Activated naive CD4-positive, alpha-beta T cell treated with anti-CD3 and anti-CD28 coated beads for 36 hours (primary cell): ENCODE measurements around the gene SLCO3A1. TPM values are rescaled to one million over a fixed set of nuclear protein-coding genes. Genes with fewer than 3 reads are reported as not detected.

Source experiments
- CTCF ChIA-PET: fragments of 350-600 bp; sonication (Branson Sonifier 250); formaldehyde crosslinking; loops from one replicate; lab custom pipeline; 2021; ENCODE audit warnings: antibody characterized with exemption; lab: Charles Lee
- DNase-seq: peaks from one replicate; pipeline ENCODE4 v3.0.0-alpha.2; 2020
- H3K27ac Mint-ChIP-seq: one replicate; pipeline ENCODE4 v1.8.0; 2021; ENCODE audit warnings: mild to moderate bottlenecking, mixed read lengths
- H3K27me3 Mint-ChIP-seq: one replicate; pipeline ENCODE4 v1.8.0; 2021; ENCODE audit warnings: low read depth, mixed read lengths
- H3K36me3 Mint-ChIP-seq: one replicate; pipeline ENCODE4 v1.8.0; 2021; ENCODE audit warnings: low read depth, mixed read lengths
- H3K4me1 Mint-ChIP-seq: one replicate; pipeline ENCODE4 v1.8.0; 2021; ENCODE audit warnings: low read depth, mixed read lengths
- H3K4me3 Mint-ChIP-seq: one replicate; pipeline ENCODE4 v1.8.0; 2021; ENCODE audit warnings: mild to moderate bottlenecking, moderate library complexity, mixed read lengths
- H3K9me3 Mint-ChIP-seq: one replicate; pipeline ENCODE4 v1.8.0; 2021; ENCODE audit warnings: mixed read lengths
- intact Hi-C: fragments of 100-400 bp; cut with micrococcal nuclease; formaldehyde crosslinking; loops from one replicate; pipeline ENCODE4 v1.15.1; 2023
- total RNA-seq, 2 experiments: library from RNA; stranded (reverse); gene quantifications; one replicate each; pipeline ENCODE4 v1.2.3, GENCODE V29; 2021

SLCO3A1 gene
- total RNA-seq, 2 experiments from 2014 or later = 3.1 to 3.3 TPM

- intact Hi-C loops = loop anchor here (1.0 kb wide), 1 partner anchor 190 kb away; no protein-coding TSS in a partner anchor
Measured at GRCh38 chr15:91886878-91887277, 33.4 kb downstream of the SLCO3A1 start.

GRCh38 chr15:91887321-91887720 is 33.8 kb downstream of the SLCO3A1 start:
- no peaks in the 10 kb centered on the region for H3K27me3 Mint-ChIP-seq
- DNase-seq = no peak
- intact Hi-C loops = no loop called here
- CTCF ChIA-PET = interaction anchor here (0.7 to 1.9 kb wide), 4 partner anchors 8 to 192 kb away, joined by 3 to 6 read pairs (median 4); no protein-coding TSS in a partner anchor
- no peak overlapping the region for H3K27ac Mint-ChIP-seq
- no peaks in the 10 kb centered on the region for H3K9me3 Mint-ChIP-seq
- H3K36me3 Mint-ChIP-seq = peaks cover 3% of the 10 kb centered on the region
- H3K4me1 Mint-ChIP-seq = peaks cover 10% of the 10 kb centered on the region
- H3K4me3 Mint-ChIP-seq = no peak overlapping the region

More at GRCh38 chr15:91886878-91887277, 33.4 kb downstream of the SLCO3A1 start:
- Mint-ChIP-seq H3K27me3 (no peaks in the 10 kb centered on the region), H3K4me3 (no peak overlapping the region), H3K9me3 (no peaks in the 10 kb centered on the region), H3K27ac (no peak overlapping the region), H3K36me3 (peaks cover under 1% of the 10 kb centered on the region), H3K4me1 (peaks cover 10% of the 10 kb centered on the region)
- no peak for DNase-seq
- CTCF ChIA-PET = interaction anchor here (0.7 to 1.9 kb wide), 3 partner anchors 9 to 192 kb away, joined by 3 to 6 read pairs (median 4); no protein-coding TSS in a partner anchor

- Mint-ChIP-seq H3K4me3 (no peak overlapping the region), H3K27me3 (no peaks in the 10 kb centered on the region), H3K36me3 (peaks cover 7% of the 10 kb centered on the region), H3K27ac (no peak overlapping the region), H3K9me3 (peaks cover 3% of the 10 kb centered on the region), H3K4me1 (peaks cover 10% of the 10 kb centered on the region)
- no peak for DNase-seq
- CTCF ChIA-PET = interaction anchor here (1.1 to 3.8 kb wide), 3 partner anchors 173 to 1333 kb away, joined by 3 to 12 read pairs (median 3); no protein-coding TSS in a partner anchor
- intact Hi-C loops = no loop called here
Measured at GRCh38 chr15:91887921-91888373, 34.4 kb downstream of the SLCO3A1 start.

GRCh38 chr15:91889111-91889815 is 35.8 kb downstream of the SLCO3A1 start:
- Mint-ChIP-seq H3K9me3 (peaks cover 5% of the 10 kb centered on the region), H3K4me3 (no peak overlapping the region), H3K27ac (no peak overlapping the region), H3K36me3 (peaks cover 7% of the 10 kb centered on the region), H3K27me3 (no peaks in the 10 kb centered on the region), H3K4me1 (peaks cover 10% of the 10 kb centered on the region)
- DNase-seq = no peak
- intact Hi-C loops = no loop called here
- CTCF ChIA-PET = interaction anchor here (1.2 to 3.8 kb wide), 2 partner anchors 189 to 1332 kb away, joined by 3 to 12 read pairs; no protein-coding TSS in a partner anchor

GRCh38 chr15:91890614-91891013 is 37.1 kb downstream of the SLCO3A1 start:
- DNase-seq = no peak
- no peak overlapping the region for H3K27ac Mint-ChIP-seq
- peaks cover 7% of the 10 kb centered on the region for H3K36me3 Mint-ChIP-seq
- CTCF ChIA-PET = interaction anchor here (3.8 kb wide), 1 partner anchor 187 kb away, joined by 12 read pairs; no protein-coding TSS in a partner anchor
- intact Hi-C loops = no loop called here
- no peaks in the 10 kb centered on the region for H3K27me3 Mint-ChIP-seq
- H3K4me3 Mint-ChIP-seq = no peak overlapping the region
- H3K9me3 Mint-ChIP-seq = peaks cover 5% of the 10 kb centered on the region
- H3K4me1 Mint-ChIP-seq = peaks cover 14% of the 10 kb centered on the region

- CTCF ChIA-PET = interaction anchor here (0.7 to 3.8 kb wide), 2 partner anchors 28 to 187 kb away, joined by 7 to 12 read pairs; no protein-coding TSS in a partner anchor
- no peak overlapping the region for H3K27ac Mint-ChIP-seq
- no peaks in the 10 kb centered on the region for H3K27me3 Mint-ChIP-seq
- intact Hi-C loops = no loop called here
- peaks cover 7% of the 10 kb centered on the region for H3K36me3 Mint-ChIP-seq
- no peak for DNase-seq
- peaks cover 13% of the 10 kb centered on the region for H3K4me1 Mint-ChIP-seq
- peaks cover 5% of the 10 kb centered on the region for H3K9me3 Mint-ChIP-seq
- no peak overlapping the region for H3K4me3 Mint-ChIP-seq
Measured at GRCh38 chr15:91891101-91891500, 37.6 kb downstream of the SLCO3A1 start.

- H3K4me1 Mint-ChIP-seq = peaks cover 13% of the 10 kb centered on the region
- DNase-seq = no peak
- H3K27ac Mint-ChIP-seq = no peak overlapping the region
- no peak overlapping the region for H3K4me3 Mint-ChIP-seq
- CTCF ChIA-PET = interaction anchor here (1.1 to 3.8 kb wide), 2 partner anchors 186 to 188 kb away, joined by 3 to 12 read pairs; no protein-coding TSS in a partner anchor
- H3K9me3 Mint-ChIP-seq = peaks cover 5% of the 10 kb centered on the region
- intact Hi-C loops = no loop called here
- peaks cover 7% of the 10 kb centered on the region for H3K36me3 Mint-ChIP-seq
- no peaks in the 10 kb centered on the region for H3K27me3 Mint-ChIP-seq
Measured at GRCh38 chr15:91891788-91892345, 38.4 kb downstream of the SLCO3A1 start.

- H3K4me1 Mint-ChIP-seq = peaks cover 11% of the 10 kb centered on the region
- CTCF ChIA-PET = interaction anchor here (1.1 kb wide), 1 partner anchor 187 kb away, joined by 3 read pairs; no protein-coding TSS in a partner anchor
Measured at GRCh38 chr15:91892436-91892835, 38.9 kb downstream of the SLCO3A1 start.

GRCh38 chr15:91894606-91895005 is 41.1 kb downstream of the SLCO3A1 start:
- Mint-ChIP-seq H3K36me3 (peaks cover 7% of the 10 kb centered on the region), H3K4me3 (no peak overlapping the region), H3K27me3 (no peaks in the 10 kb centered on the region), H3K9me3 (peaks cover 5% of the 10 kb centered on the region), H3K27ac (no peak overlapping the region), H3K4me1 (peaks cover 9% of the 10 kb centered on the region)
- CTCF ChIA-PET = no interaction called here
- DNase-seq = no peak
- intact Hi-C loops = no loop called here

More at GRCh38 chr15:91892436-91892835, 38.9 kb downstream of the SLCO3A1 start:
- Mint-ChIP-seq H3K4me3 (no peak overlapping the region), H3K27ac (no peak overlapping the region), H3K9me3 (peaks cover 5% of the 10 kb centered on the region), H3K36me3 (peaks cover 7% of the 10 kb centered on the region), H3K27me3 (no peaks in the 10 kb centered on the region)
- no peak for DNase-seq
- intact Hi-C loops = no loop called here

- H3K36me3 Mint-ChIP-seq = peaks cover 7% of the 10 kb centered on the region
- peaks cover 5% of the 10 kb centered on the region for H3K9me3 Mint-ChIP-seq
- H3K27ac Mint-ChIP-seq = no peak overlapping the region
- H3K27me3 Mint-ChIP-seq = no peaks in the 10 kb centered on the region
- CTCF ChIA-PET = interaction anchor here (1.3 kb wide), 1 partner anchor 9 kb away, joined by 4 read pairs; no protein-coding TSS in a partner anchor
- peaks cover 9% of the 10 kb centered on the region for H3K4me1 Mint-ChIP-seq
- H3K4me3 Mint-ChIP-seq = no peak overlapping the region
- intact Hi-C loops = no loop called here
- no peak for DNase-seq
Measured at GRCh38 chr15:91895051-91895450, 41.5 kb downstream of the SLCO3A1 start.

GRCh38 chr15:91896341-91897055 is 43.0 kb downstream of the SLCO3A1 start:
- peaks cover 14% of the 10 kb centered on the region for H3K9me3 Mint-ChIP-seq
- intact Hi-C loops = no loop called here
- peaks cover 6% of the 10 kb centered on the region for H3K4me1 Mint-ChIP-seq
- peaks cover 13% of the 10 kb centered on the region for H3K36me3 Mint-ChIP-seq
- DNase-seq = no peak
- H3K4me3 Mint-ChIP-seq = no peak overlapping the region
- H3K27ac Mint-ChIP-seq = no peak overlapping the region
- no peaks in the 10 kb centered on the region for H3K27me3 Mint-ChIP-seq
- CTCF ChIA-PET = interaction anchor here (1.3 kb wide), 1 partner anchor 10 kb away, joined by 4 read pairs; no protein-coding TSS in a partner anchor
